Esophagus muscularis mucosa (tissue), 4 donors: Measurements from ENCODE around the gene SPEG. TPM values are rescaled to one million over a fixed set of nuclear protein-coding genes. Genes with fewer than 3 reads are reported as not detected.

ENCODE experiments used
- DNase-seq: peaks from one replicate; pipeline ENCODE4 v3.0.0-alpha.2; 2017; ENCODE audit errors: extremely low spot score
- H3K27ac ChIP-seq, 4 donors: fragments of 200-600 bp; sonication (generic); replicated peaks in 1 of 4; 1 replicate in 3 of 4; 2 replicates in 1 of 4; pipeline ENCODE4 v1.5.1; 2016 to 2019; ENCODE audit warnings: mild to moderate bottlenecking in 1 of 4
- H3K27me3 ChIP-seq, 4 donors: fragments of 200-600 bp; sonication (generic); one replicate each; pipeline versions ENCODE4 v1.5.1 to v1.6.0; 2016 to 2019
- H3K36me3 ChIP-seq, 4 donors: fragments of 200-600 bp; sonication (generic); one replicate each; pipeline ENCODE4 v1.5.1; 2016 to 2019
- H3K4me1 ChIP-seq, 4 donors: fragments of 200-600 bp; sonication (generic); one replicate each; pipeline ENCODE4 v1.5.1; 2016 to 2019
- H3K4me3 ChIP-seq, 4 donors: fragments of 200-600 bp; sonication (generic); 1 replicate in 2 of 4; 2 replicates in 2 of 4; pipeline ENCODE4 v1.5.1; 2016 to 2019; ENCODE audit warnings: mild to moderate bottlenecking in 4 of 4, moderate library complexity in 1 of 4
- H3K9me3 ChIP-seq, 4 donors: fragments of 200-600 bp; sonication (generic); 1 replicate in 3 of 4; 2 replicates in 1 of 4; pipeline ENCODE4 v1.5.1; 2016 to 2019
- CTCF ChIP-seq, 3 experiments: fragments of 200-600 bp in 2 of 3; fragments of 450-650 bp in 1 of 3; sonication (generic) in 2 of 3; IDR thresholded peaks; one replicate each; pipeline ENCODE4 v1.5.1; 2017 to 2019; ENCODE audit warnings: antibody characterized with exemption in 3 of 3, mild to moderate bottlenecking in 2 of 3, moderate library complexity in 1 of 3
- EP300 ChIP-seq: sonication (generic); formaldehyde crosslinking; IDR thresholded peaks from one replicate; pipeline ENCODE4 v1.6.1; 2017; ENCODE audit warnings: antibody characterized with exemption
- POLR2A ChIP-seq: fragments of 450-650 bp; IDR thresholded peaks from one replicate; pipeline ENCODE4 v1.6.1; 2017; ENCODE audit warnings: antibody characterized with exemption, moderate library complexity, mild to moderate bottlenecking, low read depth
- POLR2AphosphoS5 ChIP-seq, 2 donors: sonication (generic); formaldehyde crosslinking; IDR thresholded peaks; one replicate each; pipeline ENCODE4 v1.6.1; 2017; ENCODE audit warnings: antibody characterized with exemption in 2 of 2
- WGBS: methylation state at CpG from one replicate; pipeline ENCODE4 v1.1.5; 2018; 5-methylcytosine and 5-hydroxymethylcytosine counted together
- intact Hi-C: fragments of 100-400 bp; cut with DNase I; formaldehyde crosslinking; loops from one replicate; pipeline ENCODE4 v1.15.1; 2023
- total RNA-seq, 4 donors: library from RNA; depleted of rRNA; stranded (reverse); fragments of >200 nt; gene quantifications; one replicate each; pipeline versions ENCODE4 v1.1.0 to v1.2.1, GENCODE V29; 2016

SPEG gene
- total RNA-seq, 4 donors from 2014 or later: 115 to 251 (median 180) TPM

- Histone ChIP-seq H3K27me3 (peaks cover 0 to 20% (median 4%) of the 10 kb centered on the region in 4 donors), H3K36me3 (peaks cover 5 to 19% (median 12%) of the 10 kb centered on the region in 4 donors), H3K9me3 (peaks cover 0 to 13% (median 4%) of the 10 kb centered on the region in 4 donors), H3K4me3 (no peak overlapping the region), H3K4me1 (peaks cover 19 to 41% (median 39%) of the 10 kb centered on the region in 4 donors), H3K27ac (peak overlapping the region; percentile 94 to 99 (median 96))
- intact Hi-C loops: no loop called here
- TF ChIP-seq POLR2A: no peak
- no peak for TF ChIP-seq CTCF (IDR thresholded peaks at IDR 0.05)
- no peak for TF ChIP-seq EP300
- peak in 1 of 2 donors; percentile 45 for TF ChIP-seq POLR2AphosphoS5 (IDR thresholded peaks at IDR 0.05)
- DNase-seq: no peak
- WGBS: 34% methylated on average over 5 of the region's 5 CpGs
These were observed 18.9 kb upstream of the SPEG start for GRCh38 chr2:219415580-219416234.

- Histone ChIP-seq H3K4me3 (no peak overlapping the region), H3K4me1 (peaks cover 19 to 41% (median 39%) of the 10 kb centered on the region in 4 donors), H3K27ac (peak overlapping the region; percentile 94 to 99 (median 96)), H3K9me3 (peaks cover 0 to 13% (median 4%) of the 10 kb centered on the region in 4 donors), H3K36me3 (peaks cover 10 to 24% (median 17%) of the 10 kb centered on the region in 4 donors), H3K27me3 (peaks cover 0 to 20% (median 4%) of the 10 kb centered on the region in 4 donors)
- 34% methylated on average over 3 of the region's 3 CpGs for whole genome bisulfite sequencing
- DNase-seq: no peak
- TF ChIP-seq POLR2AphosphoS5 (IDR thresholded peaks at IDR 0.05): no peak
- intact Hi-C loops: no loop called here
These were observed 18.4 kb upstream of the SPEG start for GRCh38 chr2:219416235-219416602.

GRCh38 chr2:219416938-219417337 lies 17.7 kb upstream of the SPEG start:
- 62% methylated on average over 4 of the region's 4 CpGs for WGBS
- Histone ChIP-seq H3K27ac (peak overlapping the region; percentile 94 to 99 (median 96)), H3K36me3 (peaks cover 17 to 31% (median 24%) of the 10 kb centered on the region in 4 donors), H3K27me3 (peaks cover 0 to 20% (median 4%) of the 10 kb centered on the region in 4 donors), H3K4me1 (peaks cover 19 to 41% (median 39%) of the 10 kb centered on the region in 4 donors), H3K9me3 (peaks cover 0 to 13% (median 4%) of the 10 kb centered on the region in 4 donors), H3K4me3 (peak overlapping the region; percentile 71 to 80 (median 77))
- DNase-seq: no peak
- TF ChIP-seq EP300: no peak
- TF ChIP-seq POLR2A: no peak
- TF ChIP-seq CTCF (IDR thresholded peaks at IDR 0.05): no peak
- TF ChIP-seq POLR2AphosphoS5 (IDR thresholded peaks at IDR 0.05): no peak
- intact Hi-C loops: no loop called here

- TF ChIP-seq EP300: no peak
- no peak for TF ChIP-seq POLR2A
- peak; percentile 69 to 73 for TF ChIP-seq POLR2AphosphoS5 (IDR thresholded peaks at IDR 0.05)
- no peak for TF ChIP-seq CTCF (IDR thresholded peaks at IDR 0.05)
- Histone ChIP-seq H3K27me3 (peaks cover 0 to 20% (median 4%) of the 10 kb centered on the region in 4 donors), H3K36me3 (peaks cover 19 to 34% (median 28%) of the 10 kb centered on the region in 4 donors), H3K27ac (peak overlapping the region; percentile 94 to 99 (median 96)), H3K4me1 (peaks cover 19 to 41% (median 39%) of the 10 kb centered on the region in 4 donors), H3K9me3 (peaks cover 0 to 9% (median 4%) of the 10 kb centered on the region in 4 donors), H3K4me3 (peak overlapping the region; percentile 71 to 80 (median 77))
- no peak for DNase-seq
- 27% methylated on average over 9 of the region's 9 CpGs for WGBS
- intact Hi-C loops: no loop called here
These were observed 17.3 kb upstream of the SPEG start for GRCh38 chr2:219417374-219417773.

GRCh38 chr2:219418155-219419011 lies 16.3 kb upstream of the SPEG start, which contains the start of gene DES:
Gene DES, plus strand, starts transcription at chr2:219418377. Its CDS starts 86 bp downstream, at chr2:219418463.
- DNase-seq: no peak
- peaks cover 19 to 43% (median 38%) of the 10 kb centered on the region in 4 donors for H3K36me3 ChIP-seq
- intact Hi-C loops: no loop called here
- peaks cover 0 to 20% (median 4%) of the 10 kb centered on the region in 4 donors for H3K27me3 ChIP-seq
- peak within 1 kb of the TSS; percentile 71 to 80 (median 77) for H3K4me3 ChIP-seq
- WGBS: 20% methylated on average over 1 of the region's 98 CpGs
- no peaks in the 10 kb centered on the region for H3K9me3 ChIP-seq
- TF ChIP-seq POLR2A (peak; percentile 82), POLR2AphosphoS5 (IDR thresholded peaks at IDR 0.05) (peak; percentile 87 to 99), EP300 (peak; percentile 94), CTCF (IDR thresholded peaks at IDR 0.05) (no peak)
- peak within 1 kb of the TSS; percentile 94 to 99 (median 96) for H3K27ac ChIP-seq
- peaks cover 19 to 48% (median 39%) of the 10 kb centered on the region in 4 donors for H3K4me1 ChIP-seq
